Mesothelial cell of epicardium (in vitro differentiated cells): ENCODE data around the gene SPATA13. TPM values are rescaled to one million over a fixed set of nuclear protein-coding genes. Genes with fewer than 3 reads are reported as not detected.
"Not testable (repeated sequence)": the region's sequence is repeated elsewhere in the genome, so short reads cannot be mapped to it uniquely, and the experiment has no call there.

ENCODE experiments used
- DNase-seq, 2 experiments: peaks; one replicate each; pipeline ENCODE4 v3.0.0; 2021; ENCODE audit warnings: low spot score in 2 of 2; ENCODE audit not compliant: unreplicated experiment in 2 of 2
- H3K27ac Mint-ChIP-seq: 2 replicates; pipeline ENCODE4 v1.8.0; 2021; ENCODE audit warnings: mixed read lengths
- H3K27me3 Mint-ChIP-seq: 2 replicates; pipeline ENCODE4 v1.8.0; 2021; ENCODE audit warnings: low read depth, mixed read lengths
- H3K36me3 Mint-ChIP-seq: 2 replicates; pipeline ENCODE4 v1.8.0; 2021; ENCODE audit warnings: mixed read lengths
- H3K4me1 Mint-ChIP-seq: 2 replicates; pipeline ENCODE4 v1.8.0; 2021; ENCODE audit warnings: mixed read lengths
- H3K4me3 Mint-ChIP-seq: 2 replicates; pipeline ENCODE4 v1.8.0; 2021; ENCODE audit warnings: mild to moderate bottlenecking, moderate library complexity, mixed read lengths
- H3K9me3 Mint-ChIP-seq: 2 replicates; pipeline ENCODE4 v1.8.0; 2021; ENCODE audit warnings: mixed read lengths
- total RNA-seq: library from RNA; stranded (reverse); gene quantifications from 3 replicates; pipeline ENCODE4 v1.2.1, GENCODE V29; 2021
- TF ChIP-seq, protein P1 (sequence below): fragments of 200-600 bp; sonication (generic); IDR thresholded peaks from one replicate; pipeline ENCODE4 v1.5.0; 2021; ENCODE audit warnings: antibody characterized with exemption; ENCODE audit not compliant: unreplicated experiment

SPATA13 gene
- total RNA-seq, 1 donor from 2014 or later, result 3.8 TPM

GRCh38 chr13:24339937-24340607 lies 179.6 kb downstream of the SPATA13 start:
- peaks cover 11% of the 10 kb centered on the region for H3K9me3 Mint-ChIP-seq
- DNase-seq, result no peak
- H3K27ac Mint-ChIP-seq, result no peak overlapping the region
- H3K4me3 Mint-ChIP-seq, result no peak overlapping the region
- TF ChIP-seq, protein P1, sequence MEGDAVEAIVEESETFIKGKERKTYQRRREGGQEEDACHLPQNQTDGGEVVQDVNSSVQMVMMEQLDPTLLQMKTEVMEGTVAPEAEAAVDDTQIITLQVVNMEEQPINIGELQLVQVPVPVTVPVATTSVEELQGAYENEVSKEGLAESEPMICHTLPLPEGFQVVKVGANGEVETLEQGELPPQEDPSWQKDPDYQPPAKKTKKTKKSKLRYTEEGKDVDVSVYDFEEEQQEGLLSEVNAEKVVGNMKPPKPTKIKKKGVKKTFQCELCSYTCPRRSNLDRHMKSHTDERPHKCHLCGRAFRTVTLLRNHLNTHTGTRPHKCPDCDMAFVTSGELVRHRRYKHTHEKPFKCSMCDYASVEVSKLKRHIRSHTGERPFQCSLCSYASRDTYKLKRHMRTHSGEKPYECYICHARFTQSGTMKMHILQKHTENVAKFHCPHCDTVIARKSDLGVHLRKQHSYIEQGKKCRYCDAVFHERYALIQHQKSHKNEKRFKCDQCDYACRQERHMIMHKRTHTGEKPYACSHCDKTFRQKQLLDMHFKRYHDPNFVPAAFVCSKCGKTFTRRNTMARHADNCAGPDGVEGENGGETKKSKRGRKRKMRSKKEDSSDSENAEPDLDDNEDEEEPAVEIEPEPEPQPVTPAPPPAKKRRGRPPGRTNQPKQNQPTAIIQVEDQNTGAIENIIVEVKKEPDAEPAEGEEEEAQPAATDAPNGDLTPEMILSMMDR, result no peak
- H3K4me1 Mint-ChIP-seq, result no peaks in the 10 kb centered on the region
- H3K36me3 Mint-ChIP-seq, result no peaks in the 10 kb centered on the region
- H3K27me3 Mint-ChIP-seq, result peaks cover 19% of the 10 kb centered on the region

DNA sequence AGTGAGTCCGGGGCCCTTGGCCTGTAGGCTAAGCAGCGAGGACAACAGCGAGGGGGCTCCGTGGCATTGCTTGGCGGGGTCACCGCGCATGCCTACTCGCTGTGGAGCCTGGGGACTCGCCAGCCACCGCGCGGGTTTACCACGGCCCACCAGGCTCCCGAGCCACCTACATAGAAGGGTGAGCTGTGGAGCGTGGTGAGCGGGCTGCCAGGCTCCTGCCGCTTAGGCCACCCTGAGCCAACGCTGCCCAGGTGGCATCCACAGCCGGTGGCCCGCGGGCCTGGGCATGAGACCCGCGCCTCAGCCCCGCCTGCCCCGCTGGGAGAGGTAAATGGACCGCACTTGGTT lies 180.1 kb downstream of the SPATA13 start:
- Mint-ChIP-seq H3K27ac (no peak overlapping the region), H3K27me3 (peaks cover 18% of the 10 kb centered on the region), H3K4me1 (no peaks in the 10 kb centered on the region), H3K4me3 (no peak overlapping the region), H3K36me3 (no peaks in the 10 kb centered on the region), H3K9me3 (peaks cover 11% of the 10 kb centered on the region)
- no peak for DNase-seq
- TF ChIP-seq, protein P1, result no peak

DNA sequence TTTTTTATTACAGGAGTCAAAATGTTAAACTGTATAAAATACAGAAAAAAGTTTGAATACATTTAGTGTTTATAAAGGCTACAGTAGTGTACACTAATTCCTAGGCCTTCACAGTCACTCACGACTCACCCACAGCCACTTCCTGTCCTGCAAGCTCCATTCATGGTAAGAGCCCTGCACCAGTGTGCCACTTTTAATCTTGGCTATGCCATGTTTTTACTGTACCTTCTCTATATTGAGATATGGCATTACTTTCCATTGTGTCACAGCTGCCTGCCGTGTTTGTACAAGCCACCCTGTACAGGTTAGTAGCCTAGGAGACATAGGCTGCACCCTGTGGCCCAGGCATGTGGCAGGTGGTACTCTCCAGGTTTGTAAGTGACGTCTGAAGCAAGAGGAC lies 180.9 kb downstream of the SPATA13 start:
- TF ChIP-seq, protein P1, result no peak
- Mint-ChIP-seq H3K36me3 (no peaks in the 10 kb centered on the region), H3K27me3 (peaks cover 18% of the 10 kb centered on the region)

DNA sequence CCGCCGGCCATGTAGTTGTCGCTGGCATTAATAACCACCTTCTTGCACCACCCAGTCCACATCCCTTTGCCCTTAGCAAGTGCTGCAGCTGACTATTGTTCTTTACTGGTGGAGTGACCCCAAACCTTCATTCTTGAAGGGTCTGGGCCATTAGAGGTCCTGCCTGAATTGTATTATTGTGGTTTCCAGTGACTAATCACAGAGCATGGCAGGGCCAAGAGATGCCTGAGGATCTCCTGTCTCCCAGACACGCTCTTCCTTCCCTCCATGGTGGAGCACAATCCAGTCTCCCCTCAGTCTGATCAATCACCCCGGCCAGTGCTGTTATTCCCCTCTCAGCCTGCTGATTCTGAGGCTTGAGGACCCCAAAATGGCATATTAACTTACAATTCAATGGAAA lies 187.9 kb downstream of the SPATA13 start:
- no peak for DNase-seq
- TF ChIP-seq, protein P1, result no peak
- Mint-ChIP-seq H3K36me3 (no peaks in the 10 kb centered on the region), H3K4me3 (no peak overlapping the region), H3K27ac (no peak overlapping the region), H3K4me1 (no peaks in the 10 kb centered on the region), H3K27me3 (peaks cover 17% of the 10 kb centered on the region), H3K9me3 (peaks cover under 1% of the 10 kb centered on the region)

More for the DNA sequence above, 180.9 kb downstream of the SPATA13 start:
- H3K27ac Mint-ChIP-seq, result no peak overlapping the region
- H3K4me3 Mint-ChIP-seq, result no peak overlapping the region
- H3K9me3 Mint-ChIP-seq, result peaks cover 11% of the 10 kb centered on the region
- DNase-seq, result no peak
- no peaks in the 10 kb centered on the region for H3K4me1 Mint-ChIP-seq

DNA sequence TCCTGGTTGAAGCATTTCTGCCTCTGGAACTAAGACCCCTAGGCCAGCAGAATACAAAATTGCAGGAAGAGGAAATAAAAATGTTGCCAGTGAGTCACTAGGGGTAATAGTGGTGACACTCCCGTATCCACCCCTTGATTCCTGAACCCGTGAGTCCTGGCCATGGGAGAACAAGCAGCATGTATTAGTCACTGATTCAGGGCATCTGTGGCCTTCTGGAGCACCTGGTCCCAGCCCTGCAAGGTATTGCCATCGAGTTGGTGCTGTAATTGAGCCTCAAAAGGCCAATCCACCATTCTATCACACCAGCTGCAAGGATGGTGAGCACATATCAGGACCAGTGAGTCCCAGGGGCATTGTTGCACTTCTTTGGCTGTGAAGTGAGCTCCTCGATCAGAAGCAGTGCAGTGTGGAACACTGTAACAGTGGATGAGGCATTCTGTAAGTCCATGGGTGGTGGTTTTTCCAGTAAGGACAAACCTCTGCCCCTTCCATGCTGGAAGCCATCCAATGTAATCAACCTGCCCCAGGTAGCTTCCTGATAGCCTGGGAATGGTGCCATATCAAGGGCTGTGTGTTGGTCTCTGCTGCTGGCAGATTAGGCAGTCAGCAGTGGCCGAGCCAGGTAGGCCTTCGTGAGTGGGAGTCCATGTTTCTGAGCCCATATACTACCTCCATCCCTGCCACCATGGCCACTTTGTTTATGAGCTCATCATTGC lies 188.4 kb downstream of the SPATA13 start:
- H3K9me3 Mint-ChIP-seq, result no peaks in the 10 kb centered on the region
- DNase-seq, result no peak
- H3K27ac Mint-ChIP-seq, result no peak overlapping the region
- peaks cover 20% of the 10 kb centered on the region for H3K27me3 Mint-ChIP-seq
- TF ChIP-seq, protein P1, result no peak
- H3K4me3 Mint-ChIP-seq, result no peak overlapping the region
- H3K4me1 Mint-ChIP-seq, result no peaks in the 10 kb centered on the region
- no peaks in the 10 kb centered on the region for H3K36me3 Mint-ChIP-seq

- H3K4me3 Mint-ChIP-seq, H3K9me3 Mint-ChIP-seq, H3K27ac Mint-ChIP-seq, H3K36me3 Mint-ChIP-seq, H3K4me1 Mint-ChIP-seq, DNase-seq: not testable (repeated sequence)
- H3K27me3 Mint-ChIP-seq, result peaks cover 13% of the 10 kb centered on the region
Observed at GRCh38 chr13:24349778-24350664, 189.5 kb downstream of the SPATA13 start.
